Ishikawa (cell line): ENCODE measurements around the gene EIF4E1B.
A peak's percentile ranks its signal among the peaks of the same experiment; 100 is the strongest.

Experiments
- CEBPB ChIP-seq: IDR thresholded peaks from 2 replicates; pipeline ENCODE4 v1.6.1; 2012
- CREB1 ChIP-seq: IDR thresholded peaks from 2 replicates; pipeline ENCODE4 v1.6.1; 2012; ENCODE audit warnings: low read depth
- EGR1 ChIP-seq: IDR thresholded peaks from 2 replicates; pipeline ENCODE4 v1.6.1; 2012
- EP300 ChIP-seq: IDR thresholded peaks from 2 replicates; pipeline ENCODE4 v1.6.1; 2012; ENCODE audit warnings: borderline replicate concordance
- FOXM1 ChIP-seq: IDR thresholded peaks from 2 replicates; pipeline ENCODE4 v1.6.1; 2012; ENCODE audit warnings: low read depth, borderline replicate concordance
- MAX ChIP-seq: IDR thresholded peaks from 2 replicates; pipeline ENCODE4 v1.6.1; 2012
- NFIC ChIP-seq: IDR thresholded peaks from 2 replicates; pipeline ENCODE4 v1.6.1; 2012
- RAD21 ChIP-seq: IDR thresholded peaks from 2 replicates; pipeline ENCODE4 v1.6.1; 2012; ENCODE audit warnings: low read depth
- REST ChIP-seq: IDR thresholded peaks from 2 replicates; pipeline ENCODE4 v1.6.1; 2012; ENCODE audit warnings: low read depth, mild to moderate bottlenecking
- TAF1 ChIP-seq: IDR thresholded peaks from 2 replicates; pipeline ENCODE4 v1.6.1; 2012; ENCODE audit warnings: low read depth, mild to moderate bottlenecking
- TCF12 ChIP-seq: IDR thresholded peaks from 2 replicates; pipeline ENCODE4 v1.6.1; 2012; ENCODE audit warnings: low read depth
- TEAD4 ChIP-seq: IDR thresholded peaks from 2 replicates; pipeline ENCODE4 v1.6.1; 2012
- USF1 ChIP-seq: IDR thresholded peaks from 2 replicates; pipeline ENCODE4 v1.6.1; 2012
- YY1 ChIP-seq: IDR thresholded peaks from 2 replicates; pipeline ENCODE4 v1.6.1; 2012; ENCODE audit warnings: low read depth
- ZBTB7A ChIP-seq: IDR thresholded peaks from 2 replicates; pipeline ENCODE4 v1.6.1; 2012; ENCODE audit warnings: low read depth

Gene EIF4E1B

GRCh38 chr5:176646707-176647029 is 16.2 kb downstream of the EIF4E1B start:
- TF ChIP-seq MAX (no peak), FOXM1 (no peak), TCF12 (no peak), YY1 (no peak), NFIC (no peak), RAD21 (no peak), CREB1 (no peak), USF1 (no peak), CEBPB (no peak), ZBTB7A (no peak), EP300 (no peak), EGR1 (no peak), TEAD4 (no peak), REST (no peak), TAF1 (no peak)

- no peak for TF ChIP-seq REST
- peak; percentile 52 for TF ChIP-seq MAX
- TF ChIP-seq CEBPB = no peak
- no peak; the same call in 1 of the 2 replicates for TF ChIP-seq TCF12
- TF ChIP-seq USF1 = no peak
- TF ChIP-seq EP300 = no peak
- no peak for TF ChIP-seq CREB1
- peak; percentile 86 for TF ChIP-seq YY1
- peak; percentile 84 for TF ChIP-seq TAF1
- no peak for TF ChIP-seq FOXM1
- TF ChIP-seq TEAD4 = no peak
- TF ChIP-seq RAD21 = peak; percentile 28; the same call in 1 of the 2 replicates
- TF ChIP-seq EGR1 = peak; percentile 64; the same call in 1 of the 2 replicates
- peak; percentile 76; the same call in 1 of the 2 replicates for TF ChIP-seq ZBTB7A
Observed at GRCh38 chr5:176647030-176647842, 16.8 kb downstream of the EIF4E1B start, which contains the start of gene TSPAN17. TSPAN17 (plus strand) TSS chr5:176647484; CDS start chr5:176647616, 132 bp downstream.

- TF ChIP-seq USF1 (0 out of 2 replicates have a peak, but pooled peaks have one; percentile 44), REST (no peak), NFIC (peak; percentile 71)
Observed at GRCh38 chr5:176647843-176648473, 17.5 kb downstream of the EIF4E1B start.
